Liver (tissue), 9 donors: Measurements from ENCODE around the gene BRIX1. TPM values are rescaled to one million over a fixed set of nuclear protein-coding genes. Genes with fewer than 3 reads are reported as not detected.

ENCODE experiments used
- DNase-seq: peaks from one replicate; pipeline ENCODE4 v3.0.0-alpha.2; 2017; ENCODE audit warnings: low spot score
- H3K27ac ChIP-seq, 2 donors: one replicate each; pipeline ENCODE4 v1.7.0; 2013; ENCODE audit warnings: inconsistent platforms in 2 of 2, low read length in 2 of 2, control low read depth in 1 of 2, low read depth in 1 of 2, mild to moderate bottlenecking in 1 of 2
- H3K27me3 ChIP-seq, 4 donors: one replicate each; pipeline versions ENCODE4 v1.6.1 to v1.7.0; 2013; ENCODE audit warnings: low read length in 3 of 4, inconsistent platforms in 1 of 4, mild to moderate bottlenecking in 1 of 4, moderate library complexity in 1 of 4; ENCODE audit not compliant: control insufficient read depth in 4 of 4, insufficient read depth in 4 of 4
- H3K36me3 ChIP-seq, 4 donors: one replicate each; pipeline versions ENCODE4 v1.6.1 to v1.7.0; 2013; ENCODE audit warnings: low read length in 3 of 4, mild to moderate bottlenecking in 3 of 4, low read depth in 1 of 4, moderate library complexity in 1 of 4; ENCODE audit not compliant: control insufficient read depth in 4 of 4, insufficient read depth in 3 of 4
- H3K4me1 ChIP-seq, 4 donors: one replicate each; pipeline versions ENCODE4 v1.6.1 to v1.7.0; 2013; ENCODE audit warnings: low read length in 3 of 4, mild to moderate bottlenecking in 3 of 4, moderate library complexity in 1 of 4; ENCODE audit not compliant: control insufficient read depth in 4 of 4, insufficient read depth in 4 of 4
- H3K4me3 ChIP-seq, 3 donors: one replicate each; pipeline versions ENCODE4 v1.6.1 to v1.7.0; 2013; ENCODE audit warnings: low read length in 3 of 3, control low read depth in 1 of 3, low read depth in 1 of 3, mild to moderate bottlenecking in 1 of 3
- H3K9ac ChIP-seq, 2 donors: one replicate each; pipeline ENCODE4 v1.7.0; 2013; ENCODE audit warnings: low read length in 2 of 2, mild to moderate bottlenecking in 2 of 2, moderate library complexity in 2 of 2, control low read depth in 1 of 2, low read depth in 1 of 2
- H3K9me3 ChIP-seq, 4 donors: one replicate each; pipeline versions ENCODE4 v1.6.1 to v1.7.0; 2013; ENCODE audit warnings: low read length in 3 of 4; ENCODE audit not compliant: control insufficient read depth in 4 of 4
- ATF3 ChIP-seq: IDR thresholded peaks from 2 replicates; pipeline ENCODE4 v1.6.1; 2016; ENCODE audit warnings: antibody characterized with exemption
- CTCF ChIP-seq: fragments of 150-350 bp; IDR thresholded peaks from 2 replicates; pipeline ENCODE4 v1.5.1; 2017; ENCODE audit warnings: improper control_type of control experiment, low read depth, low read length; ENCODE audit not compliant: missing input control
- EGR1 ChIP-seq, 2 donors: IDR thresholded peaks; 2 replicates each; pipeline ENCODE4 v1.6.1; 2016 to 2018; ENCODE audit warnings: antibody characterized with exemption in 2 of 2, low read depth in 2 of 2
- FOXA1 ChIP-seq: IDR thresholded peaks from 2 replicates; pipeline ENCODE4 v1.6.1; 2016; ENCODE audit warnings: antibody characterized with exemption
- FOXA2 ChIP-seq: IDR thresholded peaks from 2 replicates; pipeline ENCODE4 v1.6.1; 2016; ENCODE audit warnings: antibody characterized with exemption
- GABPA ChIP-seq, 2 donors: IDR thresholded peaks in 1 of 2; conservative IDR thresholded peaks in 1 of 2; 2 replicates each; pipeline ENCODE4 v1.6.1; 2016; ENCODE audit warnings: antibody characterized with exemption in 2 of 2, mild to moderate bottlenecking in 1 of 2, moderate library complexity in 1 of 2
- HNF4A ChIP-seq, 2 donors: conservative IDR thresholded peaks; 2 replicates each; pipeline ENCODE4 v1.6.1; 2016; ENCODE audit warnings: antibody characterized with exemption in 2 of 2, mild to moderate bottlenecking in 2 of 2
- HNF4G ChIP-seq: IDR thresholded peaks from 2 replicates; pipeline ENCODE4 v1.6.1; 2016; ENCODE audit warnings: antibody characterized with exemption
- JUND ChIP-seq, 2 donors: IDR thresholded peaks; 2 replicates each; pipeline ENCODE4 v1.6.1; 2016; ENCODE audit warnings: antibody characterized with exemption in 2 of 2
- MAX ChIP-seq: IDR thresholded peaks from 2 replicates; pipeline ENCODE4 v1.6.1; 2016; ENCODE audit warnings: antibody characterized with exemption
- NR2F2 ChIP-seq: IDR thresholded peaks from 2 replicates; pipeline ENCODE4 v1.6.1; 2016; ENCODE audit warnings: antibody characterized with exemption
- RAD21 ChIP-seq, 2 donors: IDR thresholded peaks; 2 replicates each; pipeline ENCODE4 v1.6.1; 2016; ENCODE audit warnings: antibody characterized with exemption in 2 of 2, mild to moderate bottlenecking in 2 of 2
- REST ChIP-seq: IDR thresholded peaks from 2 replicates; pipeline ENCODE4 v1.6.1; 2016; ENCODE audit warnings: antibody characterized with exemption, mild to moderate bottlenecking
- RXRA ChIP-seq, 2 donors: IDR thresholded peaks; 2 replicates each; pipeline ENCODE4 v1.6.1; 2017 to 2018; ENCODE audit warnings: antibody characterized with exemption in 2 of 2, mild to moderate bottlenecking in 1 of 2
- SP1 ChIP-seq: IDR thresholded peaks from 2 replicates; pipeline ENCODE4 v1.6.1; 2018; ENCODE audit warnings: antibody characterized with exemption, mild to moderate bottlenecking
- TAF1 ChIP-seq: conservative IDR thresholded peaks from 2 replicates; pipeline ENCODE4 v1.6.1; 2016; ENCODE audit warnings: antibody characterized with exemption, mild to moderate bottlenecking
- YY1 ChIP-seq: IDR thresholded peaks from 2 replicates; pipeline ENCODE4 v1.6.1; 2016; ENCODE audit warnings: antibody characterized with exemption, mild to moderate bottlenecking
- ZBTB33 ChIP-seq: IDR thresholded peaks from 2 replicates; pipeline ENCODE4 v1.6.1; 2016; ENCODE audit warnings: antibody characterized with exemption
- polyA plus RNA-seq, 2 donors: library from polyadenylated mRNA; stranded (reverse) in 1 of 2; unstranded in 1 of 2; fragments of 200-250 nt in 1 of 2; fragments of >200 nt in 1 of 2; fragmentation: Nextera tagmentation in 1 of 2; extraction: Ambion mirVana in 1 of 2; gene quantifications; one replicate each; pipeline versions ENCODE4 v1.2.1 to v1.2.3, GENCODE V29; 2013 to 2015
- total RNA-seq, 2 donors: library from RNA; depleted of rRNA; stranded (reverse); fragments of >200 nt; gene quantifications; one replicate each; pipeline ENCODE4 v1.2.3, GENCODE V29; 2014
- donor health status: healthy.
- donor health status: healthy.
- donor health status: healthy.
- donor health status: healthy.
- donor health status: healthy.

BRIX1 gene
- total and polyA plus RNA-seq, 4 donors, result 6.7 to 15.7 (median 10.5) TPM

GRCh38 chr5:34897646-34898045, 17.9 kb upstream of the BRIX1 start:
- H3K9ac ChIP-seq, result no peak overlapping the region
- TF ChIP-seq GABPA (IDR thresholded peaks at IDR 0.05 in 1 of 2, conservative IDR thresholded peaks at IDR 0.05 in 1 of 2) (no peak), FOXA2 (no peak), REST (no peak), JUND (IDR thresholded peaks at IDR 0.05) (no peak), MAX (no peak), YY1 (no peak), HNF4A (conservative IDR thresholded peaks at IDR 0.05) (no peak), EGR1 (IDR thresholded peaks at IDR 0.05; ENCODE audit: low read depth in 2 of 2) (no peak), TAF1 (no peak), FOXA1 (no peak), SP1 (no peak), NR2F2 (no peak), ATF3 (no peak), HNF4G (no peak), CTCF (no peak), RAD21 (IDR thresholded peaks at IDR 0.05) (no peak), RXRA (IDR thresholded peaks at IDR 0.05) (no peak), ZBTB33 (no peak)
- H3K36me3 ChIP-seq, result no peaks in the 10 kb centered on the region
- H3K9me3 ChIP-seq, result no peaks in the 10 kb centered on the region
- no peak overlapping the region for H3K4me3 ChIP-seq
- no peak overlapping the region for H3K27ac ChIP-seq
- no peaks in the 10 kb centered on the region for H3K27me3 ChIP-seq
- no peaks in the 10 kb centered on the region for H3K4me1 ChIP-seq
- DNase-seq, result no peak
